GM18511 (cell line): Measurements from ENCODE around the gene TMSB4X.
"Not testable (repeated sequence)": the region's sequence is repeated elsewhere in the genome, so short reads cannot be mapped to it uniquely, and the experiment has no call there.

Source experiments
- ATAC-seq: cut with Tn5 transposase; IDR thresholded peaks from one replicate; pipeline ENCODE4 v1.9.1; 2021; ENCODE audit warnings: mild to moderate bottlenecking, moderate library complexity; ENCODE audit not compliant: unreplicated experiment

The TMSB4X gene

GRCh38 chrX:12975670-12975965 is 708 bp downstream of the TMSB4X start:
- no peak for ATAC-seq

- ATAC-seq = no peak
Measured at GRCh38 chrX:12975991-12976558, 1.2 kb downstream of the TMSB4X start.

- ATAC-seq = not testable (repeated sequence)
Measured at GRCh38 chrX:12976819-12977732, 2.2 kb downstream of the TMSB4X start.

- peak; percentile 8 for ATAC-seq
Measured at GRCh38 chrX:12977761-12978204, 2.9 kb downstream of the TMSB4X start.

GRCh38 chrX:12978205-12979025 is 3.5 kb downstream of the TMSB4X start:
- ATAC-seq = peak; percentile 59

GRCh38 chrX:12979026-12979607 is 4.2 kb downstream of the TMSB4X start:
- ATAC-seq = no peak

- no peak for ATAC-seq
Measured at GRCh38 chrX:12979616-12980015, 4.7 kb downstream of the TMSB4X start.

- ATAC-seq = not testable (repeated sequence)
Measured at GRCh38 chrX:12980039-12980438, 5.1 kb downstream of the TMSB4X start.

GRCh38 chrX:12981880-12982279 is 7.0 kb downstream of the TMSB4X start:
- ATAC-seq = no peak

GRCh38 chrX:12984603-12985319 is 9.9 kb downstream of the TMSB4X start:
- peak; percentile 79 for ATAC-seq

GRCh38 chrX:12985331-12985730 is 10.4 kb downstream of the TMSB4X start:
- ATAC-seq = peak; percentile 10

- ATAC-seq = peak; percentile 54
Measured at GRCh38 chrX:12986164-12986779, 11.4 kb downstream of the TMSB4X start.

- no peak for ATAC-seq
Measured at GRCh38 chrX:12986886-12987285, 12.0 kb downstream of the TMSB4X start.

- no peak for ATAC-seq
Measured at GRCh38 chrX:12987340-12987739, 12.4 kb downstream of the TMSB4X start.

- no peak for ATAC-seq
Measured at GRCh38 chrX:12987900-12988594, 13.1 kb downstream of the TMSB4X start.

- no peak for ATAC-seq
Measured at GRCh38 chrX:12988797-12989196, 13.9 kb downstream of the TMSB4X start.

GRCh38 chrX:12989461-12989860 is 14.6 kb downstream of the TMSB4X start:
- no peak for ATAC-seq

- ATAC-seq = no peak
Measured at GRCh38 chrX:12991575-12991974, 16.7 kb downstream of the TMSB4X start.

- no peak for ATAC-seq
Measured at GRCh38 chrX:12992544-12993118, 17.7 kb downstream of the TMSB4X start.
